Epidermal melanocyte (primary cell): Measurements from ENCODE around the gene RBMS1.
"Not testable (repeated sequence)": the region's sequence is repeated elsewhere in the genome, so short reads cannot be mapped to it uniquely, and the experiment has no call there.

Experiments
- DNase-seq: peaks from one replicate; pipeline ENCODE4 v3.0.0; 2011; ENCODE audit warnings: low spot score; ENCODE audit not compliant: insufficient read length

Gene RBMS1

DNA sequence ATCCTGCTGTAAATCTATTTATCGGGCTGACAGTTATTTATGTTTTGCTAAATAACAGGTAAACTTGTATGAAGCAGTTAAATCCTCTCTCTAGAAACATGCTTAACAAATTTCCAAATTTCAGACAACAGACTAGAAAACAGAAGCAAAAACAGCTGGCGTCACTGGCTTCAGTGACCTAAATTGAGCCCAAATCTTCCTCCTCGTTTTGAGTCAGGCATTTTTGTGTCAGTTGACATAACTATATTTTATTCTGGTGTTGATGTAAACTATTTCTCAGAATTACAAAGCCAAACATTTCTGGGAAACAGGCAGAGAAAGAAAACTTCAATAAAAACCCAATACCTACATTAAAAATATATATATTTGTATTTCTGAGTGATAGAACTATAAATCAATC is 21.7 kb downstream of the RBMS1 start:
- DNase-seq: no peak

- no peak for DNase-seq
These were observed 23.9 kb downstream of the RBMS1 start for GRCh38 chr2:160469621-160470204.

DNA sequence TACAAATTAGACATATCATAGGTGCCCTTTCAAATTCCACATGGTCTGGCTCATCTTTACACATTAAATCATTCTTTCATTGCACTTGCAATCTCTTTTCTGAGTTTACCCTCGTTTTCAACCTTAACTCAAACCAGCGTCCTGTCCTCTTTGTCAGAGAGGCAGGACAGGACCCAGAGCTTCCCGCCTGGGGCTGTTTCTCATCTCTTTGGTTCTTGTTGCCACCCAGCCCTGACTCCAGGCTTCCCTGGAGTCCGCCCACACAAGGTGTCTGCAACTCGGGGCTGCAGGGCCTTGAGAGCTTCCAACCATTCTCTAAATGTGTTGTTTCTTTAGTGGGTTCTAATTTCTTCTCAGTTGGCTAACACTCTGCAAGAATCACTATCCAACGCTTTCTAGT is 24.4 kb downstream of the RBMS1 start:
- DNase-seq: no peak

DNA sequence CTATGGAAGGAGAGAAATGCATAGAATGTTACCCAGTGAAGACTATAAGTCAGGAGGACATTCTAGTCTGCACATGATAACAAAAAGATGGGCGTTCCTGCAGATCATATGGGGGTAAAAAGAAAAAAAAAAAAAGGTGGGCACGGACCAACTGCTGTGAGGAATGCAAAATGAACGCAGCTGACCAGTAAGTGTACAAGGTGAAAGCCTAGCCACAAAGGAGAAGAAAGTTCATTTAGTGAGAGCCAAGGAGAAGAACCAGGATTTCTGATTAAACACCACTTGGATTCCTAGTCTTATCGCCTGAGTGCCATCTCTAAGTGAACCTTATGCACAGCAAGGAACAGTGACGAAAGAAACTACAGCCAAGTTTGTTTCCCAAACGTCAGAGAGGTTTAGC is 26.5 kb downstream of the RBMS1 start:
- DNase-seq: no peak

GRCh38 chr2:160465406-160465805 is 28.2 kb downstream of the RBMS1 start:
- no peak for DNase-seq

GRCh38 chr2:160465002-160465401 is 28.6 kb downstream of the RBMS1 start:
- no peak for DNase-seq

- no peak for DNase-seq
These were observed 29.6 kb downstream of the RBMS1 start for GRCh38 chr2:160464017-160464416.

- no peak for DNase-seq
These were observed 30.4 kb downstream of the RBMS1 start for GRCh38 chr2:160463245-160463644.

DNA sequence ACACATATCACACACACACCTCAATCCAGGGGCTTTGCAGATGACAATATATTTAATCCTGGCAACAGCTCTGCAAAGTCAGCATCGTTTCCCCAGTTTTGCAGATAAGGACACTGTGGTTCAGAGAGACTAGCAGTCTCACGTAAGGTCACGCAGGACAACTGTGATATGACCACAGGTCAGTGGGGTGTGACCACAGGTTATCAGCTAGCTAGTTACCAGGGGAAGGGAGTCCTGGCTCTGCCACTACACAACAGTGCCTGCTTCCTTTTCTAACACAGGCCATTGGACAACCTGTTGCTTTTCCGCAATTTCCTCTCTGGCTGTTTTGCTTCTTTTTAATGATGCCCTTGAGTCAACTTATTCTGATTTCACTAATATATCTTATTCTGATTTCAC is 33.3 kb downstream of the RBMS1 start:
- no peak for DNase-seq

- no peak for DNase-seq
These were observed 33.9 kb downstream of the RBMS1 start for GRCh38 chr2:160459538-160460332.

DNA sequence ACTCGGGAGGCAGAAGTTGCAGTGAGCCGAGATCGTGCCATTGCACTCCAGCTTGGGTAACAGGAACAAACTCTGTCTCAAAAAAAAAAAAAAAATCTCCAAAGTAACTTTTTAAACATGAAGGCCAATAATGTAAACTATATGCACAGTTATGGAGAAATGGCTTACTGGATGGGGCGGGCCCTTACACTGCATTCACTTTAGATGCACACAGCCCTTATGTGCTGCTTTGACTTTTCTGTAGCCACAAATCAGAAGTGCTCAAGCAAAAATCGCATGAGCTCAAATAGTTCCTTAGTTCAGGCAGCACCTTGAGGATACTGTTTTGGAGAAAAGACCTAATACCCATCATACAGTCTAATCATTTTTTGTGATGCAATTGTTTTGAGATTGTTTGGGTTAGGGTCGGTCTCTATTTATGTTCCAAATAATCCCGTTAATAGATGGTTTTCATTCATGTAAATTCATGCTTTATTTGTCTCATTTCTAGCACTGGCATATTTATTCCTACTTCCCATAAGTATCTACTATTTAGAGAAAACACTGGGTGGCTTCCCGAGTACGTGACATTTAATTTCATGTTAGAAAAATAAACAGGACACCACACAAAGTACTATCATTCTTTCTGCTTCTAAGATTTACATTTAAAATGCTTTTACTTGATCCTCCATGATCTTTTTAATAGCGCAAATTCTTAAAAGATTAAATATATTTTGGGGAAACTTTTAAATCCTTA is 34.7 kb downstream of the RBMS1 start:
- DNase-seq: no peak

- DNase-seq: no peak
These were observed 36.0 kb downstream of the RBMS1 start for GRCh38 chr2:160457588-160457987.

DNA sequence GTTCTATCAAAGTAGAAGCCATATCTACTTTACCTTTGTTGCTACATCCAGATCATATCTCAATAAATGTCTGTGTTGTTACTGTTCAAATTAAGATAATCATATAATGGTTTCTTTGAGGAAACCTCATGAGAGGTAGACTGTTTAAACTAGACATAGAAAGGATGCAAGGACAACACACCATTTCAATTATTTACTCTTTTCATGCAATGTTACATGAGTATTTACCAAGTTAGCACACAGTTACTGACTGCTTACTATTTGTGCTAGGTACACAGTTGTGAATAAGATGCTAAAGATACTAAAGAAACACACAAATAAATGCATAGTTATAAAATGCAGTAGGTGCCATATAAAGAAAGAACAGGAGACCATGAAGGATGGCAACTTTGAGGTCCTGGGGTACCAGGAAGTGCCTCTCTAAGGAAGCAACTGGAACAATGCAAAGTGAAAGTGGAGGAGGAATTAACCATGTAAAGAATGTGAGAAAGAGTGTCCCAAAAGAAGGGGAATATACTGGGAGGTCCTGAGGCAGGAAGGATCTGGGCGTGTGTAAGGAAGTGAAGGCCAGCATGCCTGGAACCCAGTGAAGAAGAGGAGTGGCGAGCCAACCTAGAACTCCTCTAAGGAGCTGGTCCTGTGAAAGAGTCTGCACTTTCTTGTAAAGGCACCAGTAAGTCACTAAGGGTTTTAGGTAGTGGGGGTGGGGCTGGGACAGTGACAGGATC is 39.4 kb downstream of the RBMS1 start:
- DNase-seq: no peak

DNA sequence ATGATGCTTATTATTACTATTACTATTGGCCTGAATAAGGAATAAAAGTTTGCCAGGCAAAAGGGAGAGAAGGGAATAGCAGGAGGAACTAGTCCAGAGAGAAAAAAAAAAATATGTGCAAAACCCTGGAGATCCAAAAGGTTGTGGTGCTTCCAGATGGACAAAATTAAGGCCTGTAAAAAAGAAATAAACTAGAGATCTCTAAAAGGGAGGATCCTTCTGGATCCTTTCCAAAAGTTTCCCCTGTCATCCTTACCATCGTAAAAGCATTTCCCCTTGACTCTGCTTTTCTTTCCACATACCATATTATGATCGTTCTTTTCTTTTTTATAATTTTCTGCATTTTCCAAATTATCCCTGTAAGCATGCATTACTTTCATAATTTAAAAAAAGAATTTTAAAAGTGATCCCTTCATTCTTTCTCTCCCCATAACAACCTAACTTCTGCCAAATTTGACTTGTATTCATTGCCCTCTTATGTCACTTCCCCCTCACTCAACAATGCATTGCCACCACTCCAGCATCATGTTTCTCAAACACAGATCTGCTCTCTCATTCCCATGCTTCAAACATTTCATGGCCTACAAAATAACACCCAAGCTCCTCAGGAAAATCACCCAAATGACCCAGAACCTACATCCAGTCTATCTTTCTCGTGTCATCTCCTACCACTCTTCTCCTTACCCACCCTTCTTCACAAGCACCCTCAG is 40.3 kb downstream of the RBMS1 start:
- DNase-seq: no peak

- no peak for DNase-seq
These were observed 43.1 kb downstream of the RBMS1 start for GRCh38 chr2:160450486-160450885.

- not testable (repeated sequence) for DNase-seq
These were observed 44.8 kb downstream of the RBMS1 start for GRCh38 chr2:160448821-160449220.

GRCh38 chr2:160445673-160446072 is 47.9 kb downstream of the RBMS1 start:
- DNase-seq: no peak

- no peak for DNase-seq
These were observed 51.0 kb downstream of the RBMS1 start for GRCh38 chr2:160442603-160443002.

DNA sequence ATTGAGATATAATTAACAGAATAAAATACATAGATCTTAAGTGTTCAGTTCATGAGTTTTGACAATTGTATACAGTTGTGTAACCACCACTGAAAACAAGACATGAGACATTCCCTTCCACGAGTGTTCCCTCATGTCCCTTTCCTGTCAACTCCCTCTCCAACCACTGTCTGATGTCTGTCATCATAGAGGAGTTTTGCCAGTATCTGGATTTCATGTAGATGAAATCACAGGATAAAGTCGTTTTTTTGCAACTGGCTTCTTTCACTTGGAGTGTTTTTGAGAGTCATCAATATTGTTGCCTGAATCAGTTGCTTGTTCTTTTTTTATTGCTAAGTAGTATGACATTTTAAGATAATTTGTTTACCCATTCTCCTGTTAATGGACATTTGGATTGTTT is 52.7 kb downstream of the RBMS1 start:
- DNase-seq: no peak

GRCh38 chr2:160439038-160439437 is 54.6 kb downstream of the RBMS1 start:
- not testable (repeated sequence) for DNase-seq

DNA sequence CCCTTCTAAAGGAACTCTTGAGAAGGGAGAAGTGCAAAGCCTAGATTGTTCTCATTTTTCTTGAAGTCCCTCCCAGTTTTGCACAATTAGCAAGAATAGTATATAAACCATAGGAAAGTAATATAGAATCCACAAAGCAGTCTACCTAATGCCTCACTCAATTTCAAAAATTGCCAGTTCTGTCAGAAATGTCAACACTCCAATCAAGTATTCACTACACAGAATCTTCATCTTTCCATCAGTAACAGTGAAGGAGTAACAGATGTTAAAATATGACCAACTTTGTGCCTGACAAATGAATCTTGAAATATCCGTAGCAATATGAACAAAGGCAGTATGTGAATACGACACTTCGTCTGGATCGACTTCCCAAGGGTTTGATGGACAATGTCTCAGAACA is 56.3 kb downstream of the RBMS1 start:
- no peak for DNase-seq
